Epidermal melanocyte (primary cell): Measurements from ENCODE around the gene SPHK2.
"Not testable (repeated sequence)": the region's sequence is repeated elsewhere in the genome, so short reads cannot be mapped to it uniquely, and the experiment has no call there.

Experiments used
- DNase-seq: peaks from one replicate; pipeline ENCODE4 v3.0.0; 2011; ENCODE audit warnings: low spot score; ENCODE audit not compliant: insufficient read length

Gene SPHK2

GRCh38 chr19:48636859-48637448, 17.6 kb downstream of the SPHK2 start, which contains the start of gene DBP:
Gene DBP, minus strand, starts transcription at chr19:48637379. Its CDS starts 385 bp downstream, at chr19:48636994.
- DNase-seq = no peak

DNA sequence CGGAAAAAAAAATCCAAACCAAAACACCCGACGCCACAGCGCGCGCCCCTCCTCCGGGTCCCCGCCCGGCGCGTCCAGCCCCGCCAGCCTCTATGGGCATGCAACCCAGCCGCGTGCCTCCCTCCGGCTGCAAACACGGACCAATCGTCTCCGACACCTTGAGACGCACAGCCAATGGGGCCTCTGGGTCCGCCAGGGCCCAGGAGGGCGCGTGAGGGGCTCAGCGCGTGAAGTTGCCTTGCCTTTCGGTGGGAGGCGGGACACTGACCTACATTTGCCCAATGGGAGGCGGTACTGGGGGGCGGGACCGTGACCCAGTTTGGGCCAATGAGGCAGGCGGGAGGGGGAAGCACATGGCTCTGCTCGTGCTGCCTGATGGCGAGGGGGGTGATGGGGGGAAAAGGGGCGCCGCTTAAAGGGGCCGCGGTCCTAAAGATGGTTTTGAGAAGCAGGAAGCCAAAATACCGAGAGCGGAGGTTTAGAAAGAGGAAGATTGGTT, 18.2 kb downstream of the SPHK2 start:
- DNase-seq = peak; percentile 99

DNA sequence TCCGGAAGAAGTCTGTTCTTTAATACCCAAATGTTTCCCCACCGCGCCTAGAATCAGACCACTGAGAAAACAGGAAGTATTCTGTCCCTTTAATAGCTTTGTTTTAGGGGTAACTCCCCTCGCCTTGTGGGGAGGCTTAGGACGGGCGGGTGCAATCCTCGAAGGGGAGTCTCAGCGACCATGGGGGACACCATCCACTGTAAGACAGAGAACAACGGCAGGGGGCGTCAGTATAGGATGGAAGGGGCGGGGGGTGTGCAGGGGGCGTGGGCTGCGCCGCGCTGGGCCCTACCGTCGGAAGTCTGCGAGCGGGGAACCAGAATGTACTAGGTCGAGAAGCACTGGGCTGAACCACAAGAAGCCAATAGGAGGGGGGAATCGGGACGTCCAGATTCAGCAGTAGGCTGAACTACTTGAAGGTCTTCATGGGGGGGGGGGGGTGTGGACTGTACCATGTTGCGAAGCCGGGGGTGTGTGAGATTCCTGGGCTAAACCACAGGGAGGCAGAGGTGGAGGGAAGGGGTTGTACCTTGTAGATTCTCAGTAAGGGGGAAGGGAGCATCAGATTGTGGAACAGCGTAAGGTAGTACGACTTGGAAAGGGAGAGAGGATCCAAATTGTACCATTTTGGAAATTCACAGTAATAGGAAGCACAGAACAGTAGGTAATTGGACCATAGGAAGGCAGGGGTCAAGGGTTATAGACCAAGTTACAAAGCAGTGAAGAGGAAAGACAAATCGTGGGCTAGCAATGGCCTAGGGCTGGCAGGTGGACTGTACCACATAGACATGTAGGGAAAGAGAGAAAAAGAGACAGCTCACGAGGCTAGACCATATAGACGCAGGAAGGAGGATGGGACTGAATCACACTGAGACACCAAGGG, 18.9 kb downstream of the SPHK2 start:
- peak; percentile 93 for DNase-seq

GRCh38 chr19:48638831-48639381, 19.6 kb downstream of the SPHK2 start:
- DNase-seq = no peak

GRCh38 chr19:48639483-48640375, 20.4 kb downstream of the SPHK2 start:
- DNase-seq = no peak

DNA sequence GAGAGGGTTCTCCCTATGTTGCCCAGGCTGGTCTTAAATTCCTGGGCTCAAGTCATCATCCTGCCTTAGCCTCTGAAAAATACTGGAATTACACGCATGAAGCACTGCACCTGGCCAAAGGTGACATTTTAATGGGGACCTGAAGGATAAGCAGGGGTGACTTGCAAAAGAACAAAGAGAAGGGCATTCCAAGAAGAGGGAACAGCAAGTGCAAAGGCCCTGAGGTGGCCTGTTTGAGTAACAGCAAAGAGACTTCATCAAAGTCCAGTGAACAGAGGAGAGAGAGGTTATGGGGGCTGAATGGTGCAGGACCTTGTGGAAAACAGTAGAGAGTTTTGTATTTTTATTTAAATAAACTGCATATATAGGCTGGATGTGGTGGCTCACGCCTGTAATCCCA, 22.5 kb downstream of the SPHK2 start:
- no peak for DNase-seq

- DNase-seq = no peak
Observed at GRCh38 chr19:48642862-48643261, 23.6 kb downstream of the SPHK2 start.

DNA sequence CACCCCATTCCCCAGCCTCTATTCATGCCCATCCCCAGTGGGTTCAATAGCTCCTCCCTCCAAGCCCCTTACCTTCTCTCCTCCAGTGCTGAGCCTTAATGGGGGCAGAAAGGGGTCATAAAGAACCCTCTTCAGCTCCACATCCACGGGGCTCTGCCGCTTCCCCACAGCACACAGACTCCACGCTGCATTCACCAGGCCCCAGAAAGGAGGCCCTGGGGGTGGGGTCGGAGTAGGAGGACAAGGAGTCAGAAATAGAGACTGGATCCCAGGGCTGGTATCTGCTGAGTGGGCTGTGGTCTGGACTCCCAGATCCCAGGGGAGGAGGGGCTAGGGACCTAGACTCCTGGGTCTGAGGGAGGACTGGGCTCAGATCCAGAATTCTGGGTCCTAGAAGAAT, 25.0 kb downstream of the SPHK2 start:
- DNase-seq = no peak

DNA sequence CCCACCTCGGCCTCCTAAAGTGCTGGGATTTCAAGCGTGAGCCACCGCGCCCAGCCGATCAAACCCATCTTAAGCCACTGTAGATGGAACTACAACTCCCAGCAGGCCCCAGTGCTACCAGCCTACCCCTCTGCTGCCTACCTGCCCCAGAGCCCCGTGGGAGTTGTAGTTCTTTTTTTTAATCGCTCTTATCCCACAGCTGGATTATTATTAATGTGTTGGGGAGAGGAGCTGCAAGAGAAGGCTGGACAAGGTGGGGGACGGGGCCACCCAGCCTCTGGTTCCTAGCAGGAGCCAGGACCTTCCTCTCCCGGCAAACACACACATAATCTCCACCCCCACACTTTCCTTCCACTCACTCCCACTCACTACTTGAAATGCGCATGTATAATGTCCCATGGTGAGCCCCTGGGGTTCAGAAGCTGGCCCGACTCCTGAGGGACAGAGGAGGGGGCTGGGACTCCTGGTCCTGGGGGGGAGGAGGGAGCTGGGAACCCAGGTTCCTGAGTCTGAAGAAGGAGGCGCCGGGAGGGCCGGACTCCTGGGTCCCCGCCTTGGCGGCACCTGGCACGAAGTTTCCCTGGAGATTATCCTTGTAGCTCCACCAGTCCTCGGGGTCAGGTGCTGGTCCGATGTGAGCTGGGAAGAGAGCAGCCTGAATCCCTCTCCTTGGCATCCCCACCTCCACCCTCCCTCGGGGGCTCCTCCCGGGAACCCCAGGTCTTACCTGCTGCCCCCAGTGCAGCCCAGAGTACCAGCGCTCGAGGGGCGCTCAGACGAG, 25.7 kb downstream of the SPHK2 start:
- peak; percentile 55 for DNase-seq

DNA sequence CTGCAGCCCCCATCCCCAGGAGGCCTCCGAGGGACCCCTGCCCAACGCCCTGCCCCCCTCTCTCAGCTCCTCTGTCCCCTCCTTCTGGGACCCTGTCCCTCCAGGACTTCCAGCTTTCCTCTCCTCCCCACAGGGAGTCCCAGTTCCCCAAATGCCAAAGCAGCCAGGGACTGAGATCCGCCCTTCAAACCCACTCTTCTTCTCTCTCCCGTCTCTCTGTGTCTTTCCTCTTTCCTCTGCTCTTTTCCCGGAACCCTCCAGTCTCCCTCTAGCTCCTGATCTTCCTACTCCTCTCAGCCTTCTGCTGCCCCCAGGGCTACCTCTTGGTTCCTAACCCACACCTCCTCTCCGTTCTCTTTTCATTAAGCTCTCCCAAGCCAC, 26.3 kb downstream of the SPHK2 start:
- no peak for DNase-seq

DNA sequence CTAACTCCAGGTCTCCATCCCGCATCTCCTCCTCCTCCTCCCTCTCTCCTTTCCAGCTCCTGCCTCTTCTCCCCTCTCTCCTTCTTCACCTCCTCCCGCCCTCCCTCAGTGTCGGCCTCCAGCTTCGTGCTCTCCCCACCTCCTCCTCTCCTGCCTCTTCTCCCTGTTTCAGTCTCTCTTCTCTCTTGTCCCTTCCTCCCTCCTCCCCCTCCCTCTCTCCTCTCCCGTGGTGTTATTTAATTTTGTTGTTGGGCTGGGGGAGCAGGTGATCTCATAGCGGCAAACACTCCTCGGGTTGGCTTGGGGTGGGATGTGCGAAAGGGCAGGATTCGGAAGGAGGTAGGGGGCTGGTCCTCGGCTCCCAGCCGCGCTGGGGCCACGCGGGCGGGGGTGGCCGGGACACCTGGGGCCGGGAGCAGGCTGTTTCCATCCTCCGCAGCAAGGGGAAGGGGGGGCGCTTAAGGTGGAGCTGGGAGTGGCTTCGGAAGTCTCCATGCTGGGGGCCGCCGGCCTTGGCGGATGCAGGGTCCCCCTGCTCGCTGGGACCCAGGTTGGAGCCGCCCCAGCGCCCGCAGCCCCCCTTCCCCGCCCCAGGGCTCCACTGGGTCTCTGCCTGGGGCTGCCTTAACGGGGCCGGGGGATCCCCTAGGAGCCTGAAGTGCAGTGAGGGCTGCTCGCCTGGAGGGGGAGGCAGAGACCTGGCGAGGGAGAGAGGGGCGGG, 26.9 kb downstream of the SPHK2 start, which contains the start of gene CA11:
CA11 (minus strand) TSS at position 187 of the 721 bp plus-strand sequence. CDS start 555 bp downstream, outside the sequence.
- peak; percentile 92 for DNase-seq

DNA sequence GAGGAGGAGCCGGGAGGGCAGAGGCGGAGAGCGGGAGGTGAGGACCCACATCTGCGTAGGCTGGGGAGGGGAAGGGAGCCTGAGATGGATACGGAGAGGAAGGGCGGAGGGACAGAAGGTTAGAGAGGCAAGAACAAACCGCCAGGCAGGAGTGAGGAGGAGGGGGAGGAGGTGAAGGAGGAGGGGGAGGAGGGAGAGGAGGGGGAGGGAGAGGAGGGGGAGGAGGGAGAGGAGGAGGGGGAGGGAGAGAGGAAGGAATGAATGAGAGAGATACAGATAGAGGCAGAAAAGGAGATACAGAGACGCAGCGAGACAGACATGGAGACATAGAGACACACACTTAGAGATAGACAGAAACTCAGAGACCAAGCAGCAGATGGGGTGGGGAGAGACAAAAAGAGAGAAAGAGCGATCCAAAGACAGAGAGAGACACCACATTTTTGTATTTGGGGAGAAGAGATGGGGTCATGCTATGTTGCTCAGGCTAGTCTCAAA, 27.5 kb downstream of the SPHK2 start:
- no peak for DNase-seq

GRCh38 chr19:48648134-48648533, 28.8 kb downstream of the SPHK2 start:
- DNase-seq = no peak

DNA sequence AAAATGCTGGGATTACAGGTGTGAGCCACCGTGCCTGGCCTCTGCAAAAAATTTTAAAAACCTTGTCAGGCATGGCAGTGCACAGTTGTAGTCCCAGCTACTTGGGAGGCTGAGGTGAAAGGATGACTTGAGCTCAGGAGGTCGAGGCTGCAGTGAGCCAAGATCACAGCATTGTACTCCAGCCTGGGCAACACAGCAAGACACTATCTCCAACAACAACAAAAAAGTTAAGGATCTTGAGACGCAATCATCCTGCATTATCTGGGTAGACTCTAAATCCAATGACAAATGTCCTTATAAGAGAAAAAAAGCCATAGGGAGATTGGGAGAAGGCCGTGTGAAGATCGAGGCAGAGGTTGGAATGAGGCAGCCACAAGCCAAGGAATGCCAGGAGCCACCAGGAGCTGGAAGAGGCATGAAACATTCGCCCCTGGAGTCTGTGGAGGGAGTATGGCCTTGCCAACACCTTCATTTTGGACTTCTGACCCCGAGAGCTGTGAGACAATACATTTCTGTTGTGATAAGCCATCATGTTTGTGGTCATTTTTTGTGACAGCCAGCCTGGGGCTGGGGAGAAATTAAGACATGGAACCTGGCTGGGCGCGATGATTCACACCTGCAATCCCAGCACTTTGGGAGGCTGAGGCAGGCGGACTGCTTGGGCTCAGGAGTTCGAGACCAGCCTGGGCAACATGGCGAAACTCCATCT, 31.8 kb downstream of the SPHK2 start:
- DNase-seq = no peak

- no peak for DNase-seq
Observed at GRCh38 chr19:48651683-48652048, 32.4 kb downstream of the SPHK2 start.

- no peak for DNase-seq
Observed at GRCh38 chr19:48654299-48655059, 35.2 kb downstream of the SPHK2 start.

- DNase-seq = no peak
Observed at GRCh38 chr19:48656840-48657474, 37.7 kb downstream of the SPHK2 start.

- DNase-seq = not testable (repeated sequence)
Observed at GRCh38 chr19:48657828-48658227, 38.5 kb downstream of the SPHK2 start.
